GM21717 (cell line): ENCODE data around the gene TSPAN5.
"Not testable (repeated sequence)": the region's sequence is repeated elsewhere in the genome, so short reads cannot be mapped to it uniquely, and the experiment has no call there.

Experiments
- ATAC-seq: cut with Tn5 transposase; IDR thresholded peaks from one replicate; pipeline ENCODE4 v1.9.1; 2021; ENCODE audit warnings: mild to moderate bottlenecking, moderate library complexity; ENCODE audit not compliant: unreplicated experiment

TSPAN5 gene

GRCh38 chr4:98658287-98659105, at the start of gene TSPAN5:
TSPAN5 (minus strand) TSS chr4:98658611.
- ATAC-seq: peak; percentile 66

- no peak for ATAC-seq
Measured at GRCh38 chr4:98706935-98707334, 48.5 kb upstream of the TSPAN5 start.

GRCh38 chr4:98706200-98706813, 47.9 kb upstream of the TSPAN5 start:
- ATAC-seq: no peak

- not testable (repeated sequence) for ATAC-seq
Measured at GRCh38 chr4:98705586-98705985, 47.2 kb upstream of the TSPAN5 start.

GRCh38 chr4:98700656-98701055, 42.2 kb upstream of the TSPAN5 start:
- no peak for ATAC-seq

GRCh38 chr4:98694076-98694475, 35.7 kb upstream of the TSPAN5 start:
- ATAC-seq: no peak

GRCh38 chr4:98692411-98692810, 34.0 kb upstream of the TSPAN5 start:
- ATAC-seq: no peak

GRCh38 chr4:98691588-98691987, 33.2 kb upstream of the TSPAN5 start:
- no peak for ATAC-seq

GRCh38 chr4:98689507-98690174, 31.2 kb upstream of the TSPAN5 start:
- ATAC-seq: no peak

- no peak for ATAC-seq
Measured at GRCh38 chr4:98688411-98689290, 30.2 kb upstream of the TSPAN5 start.

GRCh38 chr4:98687876-98688275, 29.5 kb upstream of the TSPAN5 start:
- no peak for ATAC-seq

- no peak for ATAC-seq
Measured at GRCh38 chr4:98686847-98687246, 28.4 kb upstream of the TSPAN5 start.

- no peak for ATAC-seq
Measured at GRCh38 chr4:98686043-98686707, 27.8 kb upstream of the TSPAN5 start.

- no peak for ATAC-seq
Measured at GRCh38 chr4:98685225-98686042, 27.0 kb upstream of the TSPAN5 start.

- ATAC-seq: no peak
Measured at GRCh38 chr4:98682719-98683118, 24.3 kb upstream of the TSPAN5 start.

GRCh38 chr4:98680806-98681205, 22.4 kb upstream of the TSPAN5 start:
- no peak for ATAC-seq

- ATAC-seq: no peak
Measured at GRCh38 chr4:98679738-98680137, 21.3 kb upstream of the TSPAN5 start.

GRCh38 chr4:98677799-98678198, 19.4 kb upstream of the TSPAN5 start:
- ATAC-seq: no peak

- no peak for ATAC-seq
Measured at GRCh38 chr4:98674404-98675173, 16.2 kb upstream of the TSPAN5 start.
